Bronchial epithelial cell (primary cell): Measurements from ENCODE around the gene IFNAR2. TPM values are rescaled to one million over a fixed set of nuclear protein-coding genes. Genes with fewer than 3 reads are reported as not detected.

Experiments used
- DNase-seq: peaks from one replicate; pipeline ENCODE4 v3.0.0-alpha.2; 2010; ENCODE audit warnings: low read depth
- FAIRE-seq: peaks from 2 replicates; lab custom pipeline; 2011; peaks lifted over from hg19 to GRCh38; lab: Jason Lieb, UNC
- H3K27me3 ChIP-seq: 2 replicates; pipeline ENCODE4 v1.5.1; 2011; ENCODE audit warnings: low read length; ENCODE audit not compliant: control insufficient read depth, insufficient read depth
- H3K36me3 ChIP-seq: 2 replicates; pipeline ENCODE4 v1.5.1; 2011; ENCODE audit warnings: low read length; ENCODE audit not compliant: control insufficient read depth, insufficient read depth
- H3K4me3 ChIP-seq: 2 replicates; pipeline ENCODE4 v1.5.1; 2011; ENCODE audit warnings: mild to moderate bottlenecking, low read depth, low read length, control low read depth
- total RNA-seq: library from RNA; depleted of rRNA; stranded (reverse); fragments of >200 nt; gene quantifications from 2 replicates; pipeline ENCODE4 v1.2.1, GENCODE V29; 2014
- TF ChIP-seq, protein P1 (sequence below): IDR thresholded peaks from 2 replicates; pipeline ENCODE4 v1.5.1; 2011; ENCODE audit warnings: mild to moderate bottlenecking, moderate library complexity, low read length, control low read depth, inconsistent platforms; ENCODE audit not compliant: insufficient read depth, severe bottlenecking

IFNAR2 gene
- total RNA-seq, 1 donor from 2014 or later = 2.1 TPM

DNA sequence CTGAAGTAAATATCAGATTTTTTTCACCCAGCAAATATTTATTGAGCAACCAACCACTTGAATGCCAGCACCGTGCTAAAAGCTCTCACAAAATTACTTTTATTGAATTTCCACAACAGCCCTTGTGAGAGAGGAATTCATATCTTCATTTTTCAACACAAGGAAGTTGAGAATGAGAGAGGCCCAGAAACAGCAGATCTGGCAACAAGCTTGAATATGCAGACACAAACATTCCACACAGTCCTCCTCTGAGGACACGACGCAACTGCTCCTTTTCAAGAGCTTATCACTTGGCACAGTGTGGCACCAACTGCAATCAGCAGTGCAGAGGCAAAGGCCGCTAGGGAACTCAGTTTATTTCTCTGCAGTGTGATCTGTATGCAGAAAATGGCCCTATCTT lies 32.2 kb upstream of the IFNAR2 start:
- Histone ChIP-seq H3K36me3 (no peaks in the 10 kb centered on the region), H3K4me3 (no peak overlapping the region), H3K27me3 (no peaks in the 10 kb centered on the region)
- DNase-seq = no peak
- no peak for FAIRE-seq
- TF ChIP-seq, protein P1, sequence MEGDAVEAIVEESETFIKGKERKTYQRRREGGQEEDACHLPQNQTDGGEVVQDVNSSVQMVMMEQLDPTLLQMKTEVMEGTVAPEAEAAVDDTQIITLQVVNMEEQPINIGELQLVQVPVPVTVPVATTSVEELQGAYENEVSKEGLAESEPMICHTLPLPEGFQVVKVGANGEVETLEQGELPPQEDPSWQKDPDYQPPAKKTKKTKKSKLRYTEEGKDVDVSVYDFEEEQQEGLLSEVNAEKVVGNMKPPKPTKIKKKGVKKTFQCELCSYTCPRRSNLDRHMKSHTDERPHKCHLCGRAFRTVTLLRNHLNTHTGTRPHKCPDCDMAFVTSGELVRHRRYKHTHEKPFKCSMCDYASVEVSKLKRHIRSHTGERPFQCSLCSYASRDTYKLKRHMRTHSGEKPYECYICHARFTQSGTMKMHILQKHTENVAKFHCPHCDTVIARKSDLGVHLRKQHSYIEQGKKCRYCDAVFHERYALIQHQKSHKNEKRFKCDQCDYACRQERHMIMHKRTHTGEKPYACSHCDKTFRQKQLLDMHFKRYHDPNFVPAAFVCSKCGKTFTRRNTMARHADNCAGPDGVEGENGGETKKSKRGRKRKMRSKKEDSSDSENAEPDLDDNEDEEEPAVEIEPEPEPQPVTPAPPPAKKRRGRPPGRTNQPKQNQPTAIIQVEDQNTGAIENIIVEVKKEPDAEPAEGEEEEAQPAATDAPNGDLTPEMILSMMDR = no peak

DNA sequence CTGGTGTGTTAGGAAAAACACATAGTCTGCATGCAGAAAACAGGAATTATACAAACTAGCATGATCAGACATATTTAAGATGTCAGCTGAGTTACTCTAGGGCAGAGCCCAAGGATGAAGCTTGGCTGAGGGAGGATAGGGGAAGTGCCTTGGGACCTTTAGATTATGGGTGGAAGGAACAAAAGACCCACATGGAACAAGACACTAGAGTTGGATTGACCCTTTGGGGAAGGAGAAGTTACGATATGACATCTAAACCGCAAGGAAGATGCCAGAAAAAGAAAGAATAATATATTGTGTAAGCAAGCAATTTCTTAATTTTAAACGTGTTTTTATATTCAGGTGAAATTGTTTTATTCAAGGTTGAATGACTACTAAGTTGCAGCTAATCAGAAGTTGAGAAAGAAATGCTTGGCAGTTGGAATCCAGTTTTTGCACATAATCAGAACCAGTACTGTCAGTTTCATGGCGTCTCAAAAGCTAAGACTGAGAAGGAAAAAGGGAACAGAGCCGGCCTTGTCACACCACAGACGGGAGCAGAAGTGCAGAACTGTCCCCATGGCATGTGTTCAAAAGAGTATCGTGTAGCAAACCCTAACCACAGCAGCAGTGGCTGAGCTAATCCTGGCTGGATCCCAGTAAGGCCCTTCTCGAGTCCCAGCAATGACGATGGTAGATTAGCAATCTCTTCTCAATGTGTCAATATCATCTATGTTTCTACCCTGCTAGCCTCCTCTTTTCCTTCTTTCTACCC lies 31.2 kb upstream of the IFNAR2 start:
- DNase-seq (no peak), FAIRE-seq (no peak)
- no peaks in the 10 kb centered on the region for H3K36me3 ChIP-seq
- TF ChIP-seq, protein P1 = no peak
- H3K4me3 ChIP-seq = no peak overlapping the region
- no peaks in the 10 kb centered on the region for H3K27me3 ChIP-seq

DNA sequence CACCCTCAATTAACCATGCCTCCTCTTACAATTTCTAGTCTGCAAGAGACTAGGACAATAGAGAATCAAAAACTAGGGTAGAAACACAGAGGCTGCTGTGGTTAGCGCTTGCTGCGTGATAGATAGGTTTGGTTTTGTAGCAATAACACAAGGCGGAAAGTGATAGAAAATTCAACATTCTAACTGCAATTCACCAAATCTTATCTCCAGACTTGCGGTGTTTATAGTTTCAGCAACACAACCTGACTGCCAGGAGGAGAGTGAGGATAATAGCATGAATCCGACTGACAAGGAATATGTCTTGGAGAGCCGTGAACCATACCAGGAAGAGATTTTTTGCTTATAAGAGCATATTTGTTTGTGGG lies 30.7 kb upstream of the IFNAR2 start:
- TF ChIP-seq, protein P1 = no peak
- FAIRE-seq = no peak
- no peak for DNase-seq
- no peaks in the 10 kb centered on the region for H3K36me3 ChIP-seq
- H3K4me3 ChIP-seq = no peak overlapping the region
- H3K27me3 ChIP-seq = no peaks in the 10 kb centered on the region

DNA sequence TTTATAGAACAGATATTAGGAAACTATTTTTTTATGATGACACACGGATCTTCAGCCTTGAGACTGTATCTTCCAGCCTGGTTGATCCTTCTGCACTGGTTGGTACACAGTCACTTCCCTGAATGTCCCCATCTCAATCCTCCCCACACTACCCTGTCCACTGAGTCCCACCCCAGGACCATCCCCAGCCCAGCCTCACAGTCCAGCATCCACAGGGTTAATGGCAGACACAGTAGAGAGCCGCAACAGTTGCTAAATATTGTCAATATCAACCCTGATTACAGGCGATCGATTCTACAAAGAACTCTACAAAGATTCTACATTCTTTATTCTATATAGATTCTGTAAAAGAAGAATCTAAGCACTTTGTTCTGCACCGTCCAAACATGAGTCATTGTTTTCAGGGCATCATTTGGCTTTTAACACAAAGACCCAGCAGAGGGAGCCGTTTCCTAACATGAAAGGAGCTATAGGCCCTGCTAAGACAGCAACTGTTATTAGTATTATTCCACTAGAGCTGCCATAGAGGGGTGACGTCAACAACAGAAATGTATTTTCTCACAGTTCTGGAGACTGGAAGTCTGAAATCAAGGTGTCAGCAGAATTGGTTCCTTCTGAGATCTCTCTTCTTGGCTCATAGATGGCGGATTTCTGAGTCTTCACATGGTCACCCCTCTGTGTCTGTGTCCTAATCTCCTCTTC lies 30.1 kb upstream of the IFNAR2 start:
- FAIRE-seq (no peak), DNase-seq (peak; percentile 89)
- Histone ChIP-seq H3K36me3 (no peaks in the 10 kb centered on the region), H3K4me3 (no peak overlapping the region), H3K27me3 (no peaks in the 10 kb centered on the region)
- TF ChIP-seq, protein P1 = peak; percentile 61

DNA sequence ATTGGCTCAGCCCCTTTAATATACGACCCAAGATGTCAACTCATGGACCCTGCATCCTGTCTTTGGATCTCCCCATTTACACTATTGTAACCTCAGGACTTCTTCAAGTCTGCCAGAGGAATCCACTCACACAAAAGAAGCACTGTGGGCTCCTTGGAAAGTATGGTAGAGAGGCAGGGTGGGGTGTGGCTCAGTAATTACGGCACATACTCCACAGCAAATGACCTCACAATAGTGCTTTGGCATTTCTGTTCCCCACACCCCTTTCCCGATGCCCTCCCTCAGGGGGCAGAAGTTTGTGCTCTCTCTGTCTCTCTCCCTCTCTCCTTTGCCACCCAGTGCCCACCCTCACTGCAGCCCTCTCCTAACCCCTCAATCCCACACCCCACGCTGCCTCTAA lies 27.8 kb upstream of the IFNAR2 start:
- H3K4me3 ChIP-seq = no peak overlapping the region
- FAIRE-seq (no peak), DNase-seq (no peak)
- no peaks in the 10 kb centered on the region for H3K36me3 ChIP-seq
- TF ChIP-seq, protein P1 = no peak
- H3K27me3 ChIP-seq = no peaks in the 10 kb centered on the region
